ENCODE measurements around the gene TTC1.
"Not testable (repeated sequence)": the region's sequence is repeated elsewhere in the genome, so short reads cannot be mapped to it uniquely, and the experiment has no call there.

TTC1 gene

DNA sequence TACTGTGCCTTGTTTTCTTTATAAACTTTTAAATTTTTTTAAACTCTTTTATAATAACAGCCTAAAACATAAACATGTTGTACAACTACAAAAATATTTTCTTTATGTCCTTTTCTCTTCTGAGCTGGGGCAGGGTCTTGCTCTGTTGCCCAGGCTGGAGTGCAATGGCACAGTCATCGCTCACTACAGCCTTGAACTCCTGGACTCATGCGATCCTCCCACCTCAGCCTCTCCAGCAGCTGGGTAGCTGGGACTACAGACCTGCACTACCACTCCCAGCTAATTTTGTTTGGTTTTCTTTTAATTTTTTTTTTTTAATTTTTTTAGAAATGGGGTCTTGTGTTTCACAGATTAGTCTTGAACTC lies 31.5 kb downstream of the TTC1 start:
- no peak for DNase-seq (ENCODE audit: low read depth in 2 of 2)

DNA sequence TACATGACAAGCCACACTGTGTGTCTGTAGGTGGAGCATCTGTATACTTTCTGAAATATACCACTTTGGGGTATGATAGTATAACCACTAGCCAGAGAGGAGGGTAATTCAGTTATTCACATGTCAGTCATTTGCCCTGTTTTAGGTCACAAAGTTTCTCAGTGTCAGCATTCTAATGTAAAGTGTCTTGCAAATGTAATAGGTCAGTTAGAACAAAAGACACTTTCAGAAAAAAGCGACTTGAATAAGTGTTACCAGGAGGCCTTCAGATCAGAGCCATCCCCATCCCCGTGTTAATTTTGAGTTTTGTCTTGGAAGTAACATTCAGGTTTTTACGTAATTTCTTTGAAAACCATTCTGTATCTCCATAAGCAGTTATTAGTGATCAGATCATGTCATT lies 33.7 kb downstream of the TTC1 start:
- DNase-seq (ENCODE audit: low read depth in 2 of 2): no peak

DNA sequence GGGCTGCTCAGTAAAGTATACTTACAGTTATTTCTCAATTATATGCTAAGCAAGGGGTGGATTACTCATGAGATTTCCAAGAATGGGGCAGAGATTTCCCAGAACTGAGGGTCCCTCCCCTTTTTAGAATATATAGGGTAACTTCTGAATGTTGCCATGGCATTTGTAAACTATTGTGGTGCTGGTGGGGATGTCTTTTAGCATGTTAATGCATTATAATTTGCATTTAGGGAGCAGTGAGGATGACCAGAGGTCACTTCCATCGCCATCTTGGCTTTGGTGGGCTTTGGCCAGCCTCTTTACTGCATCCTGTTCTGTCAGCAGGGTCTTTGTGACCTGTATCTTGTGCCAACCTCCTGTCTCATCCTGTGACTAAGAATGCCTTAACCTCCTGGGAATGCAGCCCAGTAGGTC lies 35.5 kb downstream of the TTC1 start:
- no peak for DNase-seq (ENCODE audit: low read depth in 2 of 2)

DNA sequence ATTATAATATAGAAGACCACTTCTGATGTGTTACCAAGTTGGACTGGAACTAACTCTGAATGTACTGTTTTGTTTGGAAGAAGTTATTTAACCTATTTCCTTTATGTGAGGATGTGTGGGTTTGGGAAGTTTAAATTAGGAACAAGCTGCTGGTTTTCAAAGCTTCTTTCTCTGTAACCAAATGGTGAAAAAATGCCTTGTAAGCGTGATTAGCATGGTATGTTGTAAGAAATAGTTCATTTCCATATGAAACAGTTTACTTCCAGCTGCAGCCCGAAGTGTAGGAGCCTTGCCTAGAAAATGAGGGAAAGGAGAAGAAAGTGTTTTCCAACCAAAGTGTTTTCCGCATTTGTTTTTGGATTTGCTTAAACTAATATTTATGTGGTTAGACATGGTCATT lies 36.0 kb downstream of the TTC1 start:
- DNase-seq (ENCODE audit: low read depth in 2 of 2): peak; percentile 20 to 23

DNA sequence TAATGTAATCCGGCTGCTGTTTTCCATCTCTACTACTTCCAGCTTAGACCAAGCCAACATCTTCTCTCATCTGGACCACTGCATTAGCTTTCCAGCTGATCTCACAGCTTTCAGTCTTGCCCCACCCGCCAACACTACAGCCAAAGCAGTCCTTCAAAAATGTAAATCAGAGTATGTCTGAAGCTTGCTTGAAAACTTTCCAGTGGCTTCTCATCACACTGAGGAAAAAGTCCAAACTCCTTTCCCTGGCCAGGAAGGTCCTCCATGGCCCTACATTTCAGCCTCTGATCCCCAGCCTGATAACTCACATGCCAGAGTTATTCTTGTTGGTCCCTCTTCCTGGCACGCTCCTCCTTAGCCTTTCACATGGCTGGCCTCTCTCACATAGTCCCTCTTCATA lies 38.5 kb downstream of the TTC1 start:
- DNase-seq (ENCODE audit: low read depth in 2 of 2): no peak

DNA sequence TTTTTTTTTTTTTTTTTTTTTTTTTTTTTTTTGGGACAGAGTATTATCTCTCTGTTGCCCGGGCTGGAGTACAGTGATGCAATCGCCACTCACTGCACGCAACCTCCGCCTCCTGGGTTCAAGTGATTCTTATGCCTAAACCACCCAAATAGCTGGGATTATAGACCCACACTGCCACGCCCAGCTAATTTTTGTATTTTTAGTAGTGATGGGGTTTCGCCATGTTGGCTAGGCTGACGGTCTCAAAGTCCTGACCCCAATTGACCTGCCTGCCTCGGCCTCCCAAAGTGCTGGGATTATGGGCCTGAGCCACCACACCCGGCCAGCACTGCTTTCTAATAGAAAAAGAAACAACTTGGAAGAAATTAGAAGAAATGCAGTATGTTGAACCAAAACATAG lies 39.2 kb downstream of the TTC1 start:
- DNase-seq (ENCODE audit: low read depth in 2 of 2): no peak

DNA sequence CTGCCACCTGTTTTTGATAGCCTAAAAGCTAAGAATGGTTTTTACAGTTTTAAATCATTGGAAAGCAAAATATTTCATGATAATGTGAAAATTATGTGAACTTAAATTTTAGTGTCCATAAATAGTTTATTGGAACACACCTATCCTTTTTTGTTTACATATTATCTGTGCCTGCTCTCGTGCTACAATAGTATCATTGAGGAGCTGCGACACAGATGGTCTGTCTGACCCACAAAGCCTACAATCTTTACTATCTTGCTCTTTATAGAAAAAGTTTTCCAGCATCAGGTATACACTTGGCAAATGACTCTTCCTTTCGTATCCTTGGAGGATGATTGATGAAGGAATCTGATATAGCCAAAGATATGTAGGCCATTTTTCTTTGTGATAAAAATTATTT lies 40.2 kb downstream of the TTC1 start:
- no peak for DNase-seq (ENCODE audit: low read depth in 2 of 2)

DNA sequence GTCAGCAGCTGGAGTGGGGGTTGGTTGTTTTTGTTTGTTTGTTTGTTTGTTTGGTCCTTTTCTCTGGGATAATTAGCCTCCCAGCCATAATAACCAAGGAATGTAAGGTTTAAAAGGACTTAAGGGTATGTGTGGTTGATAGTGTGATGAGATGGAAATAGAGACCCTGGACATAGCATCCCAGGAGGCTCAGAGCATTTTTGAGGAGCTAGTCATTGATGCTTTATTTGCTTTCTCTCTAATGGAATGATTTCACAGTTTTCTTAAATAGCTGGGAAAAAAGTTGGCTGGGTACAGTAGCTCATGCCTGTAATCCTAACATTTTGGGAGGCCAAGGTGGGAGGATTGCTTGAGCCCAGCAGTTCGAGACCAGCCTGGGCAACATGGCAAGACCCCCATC lies 45.1 kb downstream of the TTC1 start:
- DNase-seq (ENCODE audit: low read depth in 2 of 2): peak; percentile 19 to 20

DNA sequence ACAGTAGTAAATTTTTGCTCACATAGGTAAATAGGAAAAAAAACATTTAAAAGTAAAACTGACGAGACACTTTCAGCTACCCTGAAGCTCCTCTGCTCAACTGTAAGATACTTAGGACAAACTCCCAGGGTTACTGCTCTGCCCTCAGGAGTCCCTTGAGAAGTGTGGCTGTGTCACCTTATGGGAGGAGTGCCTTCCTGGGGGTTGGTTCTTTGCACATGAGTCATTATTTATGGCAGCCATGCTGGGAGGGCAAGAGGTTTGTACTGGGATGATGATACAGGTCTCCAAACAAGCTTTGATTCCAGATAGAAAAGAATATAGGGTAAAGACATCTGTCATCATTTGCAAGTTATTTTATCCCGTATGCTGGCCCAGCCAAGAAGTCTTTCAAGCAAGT lies 45.9 kb downstream of the TTC1 start:
- DNase-seq (ENCODE audit: low read depth in 2 of 2): no peak

DNA sequence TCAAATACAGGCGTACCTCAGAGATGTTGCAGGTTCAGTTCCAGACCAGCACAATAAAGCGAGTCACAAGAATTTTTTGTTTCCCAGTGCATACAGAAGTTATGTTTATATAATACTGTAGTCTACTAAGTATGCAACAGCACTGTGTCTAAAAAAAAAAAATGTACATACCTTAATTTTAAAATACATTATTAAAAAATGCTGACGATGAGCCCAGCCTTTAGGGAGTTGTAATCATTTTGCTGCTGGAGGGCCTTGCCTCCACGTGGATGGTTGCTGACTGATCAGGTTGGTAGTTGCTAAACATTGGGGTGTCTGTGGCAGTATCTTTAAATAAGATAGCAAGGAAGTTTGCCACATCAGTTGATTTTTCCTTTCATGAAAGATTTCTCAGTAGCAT lies 48.3 kb downstream of the TTC1 start:
- no peak for DNase-seq (ENCODE audit: low read depth in 2 of 2)

DNA sequence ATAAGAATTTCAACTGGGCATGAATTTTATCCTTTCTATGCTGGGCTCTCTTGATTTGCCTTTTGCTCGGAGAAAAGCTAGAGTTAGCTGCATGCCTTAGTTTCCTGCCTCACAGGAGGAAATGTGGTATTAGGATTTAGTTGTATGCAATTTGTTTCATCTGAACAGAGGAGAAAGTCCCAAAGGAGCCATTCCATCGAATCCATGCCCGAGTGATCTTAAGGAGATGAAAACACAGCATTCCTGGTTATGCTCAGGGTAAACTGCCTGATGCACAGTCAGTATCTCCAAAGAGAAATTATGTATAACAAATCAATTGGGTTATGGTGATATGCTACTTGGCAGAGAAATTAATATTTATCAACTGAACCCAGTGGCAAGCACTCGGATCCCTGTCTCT lies 51.1 kb downstream of the TTC1 start:
- no peak for DNase-seq (ENCODE audit: low read depth in 2 of 2)

DNA sequence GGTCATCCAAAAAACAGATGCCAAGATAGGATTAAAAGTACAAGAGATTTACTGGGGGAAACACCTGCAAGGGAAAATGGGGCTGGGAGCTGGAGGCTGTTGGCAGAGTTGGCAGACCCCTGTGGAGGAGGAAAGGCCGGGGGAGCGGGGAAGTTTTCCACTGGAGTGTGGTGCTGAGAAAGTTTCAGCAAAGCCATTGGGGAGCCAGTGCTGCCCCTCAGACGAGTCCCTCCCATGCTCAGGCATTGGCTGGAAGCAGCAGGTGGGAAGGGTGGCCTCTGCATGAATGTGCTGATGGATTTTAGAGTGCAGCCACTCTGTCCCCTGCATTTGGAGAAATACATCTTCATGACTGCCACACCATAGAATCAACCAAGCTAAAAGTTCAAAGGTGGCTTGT lies 52.8 kb downstream of the TTC1 start:
- DNase-seq (ENCODE audit: low read depth in 2 of 2): no peak

DNA sequence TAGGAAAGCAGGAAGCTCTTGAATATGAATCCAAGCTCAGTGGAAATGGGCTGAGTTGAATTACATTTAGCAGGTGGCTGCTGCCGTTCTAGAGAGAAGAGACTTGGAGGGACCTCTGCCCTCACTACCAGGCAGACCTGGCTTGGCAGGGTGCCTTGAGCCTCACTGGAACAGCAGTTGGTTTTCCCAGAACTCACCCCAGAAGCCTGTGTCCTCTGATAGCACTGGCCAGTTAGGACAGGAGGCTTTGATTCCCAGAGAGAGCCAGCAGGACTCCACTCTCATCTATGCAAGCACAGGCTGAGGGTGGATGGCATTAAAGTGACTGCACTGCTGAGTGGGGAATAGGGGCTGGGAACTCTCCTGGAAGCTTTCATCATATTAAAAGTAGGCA lies 55.5 kb downstream of the TTC1 start:
- no peak for DNase-seq (ENCODE audit: low read depth in 2 of 2)

DNA sequence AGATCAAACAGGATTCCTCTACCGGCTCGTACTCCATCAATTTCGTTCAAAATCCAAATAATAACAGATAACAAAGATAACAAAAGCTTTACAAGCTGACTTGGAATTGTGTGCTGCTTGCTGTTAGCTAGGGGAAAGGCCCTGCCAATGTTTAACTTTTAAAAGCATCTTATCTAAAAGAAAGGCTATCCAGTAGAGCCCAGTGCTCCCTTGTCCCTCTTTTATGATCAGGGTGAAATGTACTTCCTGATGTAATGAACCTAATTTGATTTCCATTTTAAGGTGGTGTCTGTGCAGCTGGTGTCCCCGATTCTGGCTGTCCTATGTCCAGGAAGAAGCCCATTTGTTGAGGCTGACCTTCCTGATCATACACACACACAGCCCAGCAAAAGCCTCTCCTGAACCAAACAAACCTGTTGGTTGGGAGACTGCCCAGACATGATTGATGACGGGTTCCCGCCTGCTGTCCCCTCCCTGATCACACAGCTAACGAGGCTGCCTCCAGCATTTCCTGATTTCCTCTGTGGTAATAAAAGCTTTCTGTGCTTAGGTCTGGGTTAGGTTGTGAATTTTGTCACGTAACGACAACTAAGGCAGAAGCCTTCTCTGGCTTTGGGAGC lies 56.2 kb downstream of the TTC1 start:
- no peak for DNase-seq (ENCODE audit: low read depth in 2 of 2)

DNA sequence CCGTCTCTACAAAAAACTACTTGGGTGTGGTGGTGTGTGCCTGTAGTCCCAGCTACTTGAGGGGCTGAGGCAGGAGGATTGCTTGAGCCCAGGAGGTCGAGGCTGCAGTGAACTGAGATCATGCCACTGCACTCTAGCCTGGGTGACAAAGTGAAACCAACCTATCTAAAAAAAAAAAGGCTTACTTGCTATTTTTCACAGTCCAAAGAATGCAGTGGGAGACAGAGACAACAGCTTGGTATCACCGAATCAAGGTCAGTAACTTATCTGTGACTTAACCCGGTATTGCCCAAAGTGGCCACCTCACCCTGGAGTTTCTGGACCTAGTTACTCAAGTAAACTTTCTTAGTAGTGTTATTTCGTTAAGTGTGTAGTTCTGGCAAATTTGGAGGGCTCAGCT lies 60.2 kb downstream of the TTC1 start:
- DNase-seq (ENCODE audit: low read depth in 2 of 2): not testable (repeated sequence)

DNA sequence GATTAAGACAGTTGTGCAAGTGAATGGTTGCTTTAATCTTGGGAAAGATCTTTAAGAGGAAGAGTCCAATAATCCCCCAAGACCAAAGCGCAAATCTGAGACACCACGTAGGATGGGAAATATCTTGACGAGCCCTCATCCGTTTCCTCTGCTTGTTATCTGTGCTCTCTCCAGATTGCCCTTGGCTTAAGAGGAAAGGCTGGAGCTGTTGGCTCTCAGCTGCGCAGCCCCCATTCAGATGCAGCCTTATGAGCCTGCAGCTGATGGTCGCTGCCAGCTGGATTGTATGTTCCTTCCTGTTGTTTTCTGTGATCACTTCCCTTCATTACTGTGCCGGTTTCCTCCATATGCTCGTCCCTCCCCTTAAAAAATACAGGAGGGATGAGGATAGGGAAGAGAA lies 62.6 kb downstream of the TTC1 start:
- DNase-seq (ENCODE audit: low read depth in 2 of 2): no peak

DNA sequence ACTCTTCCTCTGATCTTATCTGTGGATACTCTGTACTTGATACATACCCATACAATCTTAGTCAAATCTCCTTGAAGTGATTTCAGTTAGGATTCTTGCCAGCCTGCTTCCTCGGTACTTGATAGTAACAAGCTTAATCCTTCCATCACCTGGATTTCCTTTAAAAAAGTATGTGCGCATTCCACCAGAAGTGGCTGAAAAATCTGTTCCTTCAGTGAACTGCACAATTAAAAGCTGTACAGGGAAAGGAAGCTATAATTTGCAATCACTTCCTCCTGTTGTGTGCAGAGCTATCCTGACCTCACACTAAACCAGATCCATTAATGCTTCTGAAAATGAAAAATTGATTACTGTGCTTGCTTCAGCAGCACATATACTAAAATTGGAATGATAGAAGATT lies 63.0 kb downstream of the TTC1 start:
- no peak for DNase-seq (ENCODE audit: low read depth in 2 of 2)

DNA sequence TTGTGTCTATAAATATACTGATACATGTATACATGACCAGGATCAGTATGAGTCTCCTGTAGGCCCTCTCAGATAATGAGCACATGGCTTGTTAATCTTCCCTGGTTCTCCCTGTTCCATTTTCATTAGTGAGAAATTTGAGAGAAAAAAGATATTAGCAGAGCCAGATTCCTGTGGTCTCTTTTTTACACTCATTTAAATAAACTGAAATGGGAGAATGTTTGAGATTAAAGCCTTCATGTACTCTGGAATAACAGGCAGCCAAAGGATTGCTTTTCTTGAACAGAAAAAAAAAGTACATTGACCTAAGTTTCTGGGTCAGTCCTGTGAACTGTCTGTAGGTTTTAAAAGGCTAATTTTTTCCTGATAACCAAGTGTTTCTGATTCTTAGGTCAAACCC lies 66.1 kb downstream of the TTC1 start:
- DNase-seq (ENCODE audit: low read depth in 2 of 2): no peak

DNA sequence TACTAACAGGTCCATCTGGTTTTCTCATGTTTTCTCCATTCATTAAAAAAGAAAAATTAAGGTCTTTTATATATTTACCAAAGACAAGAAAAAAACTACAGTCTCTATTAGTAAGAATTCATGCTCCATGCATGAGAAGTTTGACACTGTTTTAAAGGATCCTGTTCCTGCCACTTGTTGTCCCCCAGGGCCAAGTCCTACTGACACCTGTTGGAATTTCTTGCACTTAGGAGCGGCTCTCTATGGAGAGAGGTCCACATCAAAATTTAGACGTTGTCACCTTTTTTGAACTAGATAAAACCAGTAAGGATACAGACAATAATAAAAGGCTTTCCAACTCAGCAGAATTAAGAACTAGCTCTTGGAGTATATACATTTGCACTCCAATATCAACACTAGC lies 68.1 kb downstream of the TTC1 start:
- no peak for DNase-seq (ENCODE audit: low read depth in 2 of 2)

DNA sequence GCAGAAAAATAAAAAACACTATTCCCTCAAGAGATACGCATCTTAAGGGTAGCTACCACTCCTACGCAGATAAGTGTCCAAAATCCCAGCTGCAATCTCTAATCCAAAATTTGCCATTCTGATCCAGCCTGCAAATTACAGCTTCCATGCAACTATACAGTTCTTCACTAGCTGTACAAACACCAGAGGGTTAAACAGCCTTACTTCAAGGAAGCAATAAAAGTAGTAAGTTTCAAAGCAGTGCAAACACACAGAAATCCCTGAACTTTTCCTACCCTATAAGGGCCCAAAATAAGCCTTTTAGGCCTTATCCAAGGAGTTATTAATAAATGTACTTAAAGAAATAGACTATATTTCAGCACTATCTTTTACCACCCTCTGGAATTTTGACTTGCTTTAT lies 70.8 kb downstream of the TTC1 start:
- DNase-seq (ENCODE audit: low read depth in 2 of 2): no peak

DNA sequence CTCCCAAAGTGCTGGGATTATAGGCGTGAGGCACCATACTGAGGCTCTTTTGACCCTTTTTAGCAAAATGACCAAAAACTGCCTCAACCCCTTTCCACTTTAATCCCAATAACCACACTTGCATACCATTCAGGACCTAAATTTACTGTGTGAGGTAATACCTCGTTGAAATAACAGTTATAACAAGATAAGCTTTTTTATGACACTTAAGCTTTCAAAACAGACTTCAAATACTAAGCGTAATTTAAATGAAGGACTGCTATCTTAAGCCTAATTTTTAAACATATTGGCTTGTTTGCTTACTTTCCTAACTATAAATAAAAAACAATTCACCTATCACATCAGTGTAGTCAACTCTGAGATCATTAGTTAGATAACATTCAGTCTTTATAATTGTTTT lies 72.6 kb downstream of the TTC1 start:
- no peak for DNase-seq (ENCODE audit: low read depth in 2 of 2)

DNA sequence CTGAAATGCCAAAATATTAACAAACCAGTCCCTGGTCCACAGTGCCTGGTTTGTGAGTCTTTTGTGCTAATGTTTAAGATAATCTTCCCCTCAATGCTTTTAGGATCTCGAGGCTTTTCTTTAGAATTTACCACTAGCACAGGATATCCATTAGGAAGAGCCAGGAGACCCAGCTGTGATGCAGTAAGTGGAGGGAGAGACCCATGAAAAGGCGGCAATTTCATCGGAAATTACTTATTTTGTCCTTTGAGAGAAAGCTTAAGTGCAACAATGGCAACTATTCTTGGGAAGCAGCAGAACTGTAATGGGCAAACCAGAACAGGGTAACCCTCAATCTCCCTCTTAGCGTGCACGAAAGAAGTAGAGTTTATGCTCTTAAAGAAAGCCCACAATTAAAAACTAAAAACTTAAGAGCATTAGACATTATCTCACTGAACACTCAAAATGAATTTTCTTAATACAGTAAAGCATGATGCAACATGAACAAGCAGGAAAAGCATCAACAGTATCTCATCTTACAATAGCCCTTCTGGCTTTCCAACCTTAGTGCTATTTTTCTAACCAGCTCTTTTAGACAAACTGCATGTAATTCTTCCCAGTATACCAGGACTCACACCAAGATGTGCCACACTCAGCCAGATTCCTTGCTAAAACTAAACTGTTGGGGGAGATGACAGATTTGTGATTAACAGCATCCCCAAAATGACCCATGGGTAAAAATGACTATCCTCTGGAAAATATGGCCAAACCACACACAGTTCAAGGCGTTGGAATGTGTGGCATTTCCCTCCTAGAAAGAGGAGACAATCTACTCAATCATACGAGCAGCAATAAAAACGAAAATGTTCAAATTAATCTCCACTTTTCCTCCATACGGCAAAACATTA lies 73.9 kb downstream of the TTC1 start:
- peak; percentile 81 to 83 for DNase-seq (ENCODE audit: low read depth in 2 of 2)

DNA sequence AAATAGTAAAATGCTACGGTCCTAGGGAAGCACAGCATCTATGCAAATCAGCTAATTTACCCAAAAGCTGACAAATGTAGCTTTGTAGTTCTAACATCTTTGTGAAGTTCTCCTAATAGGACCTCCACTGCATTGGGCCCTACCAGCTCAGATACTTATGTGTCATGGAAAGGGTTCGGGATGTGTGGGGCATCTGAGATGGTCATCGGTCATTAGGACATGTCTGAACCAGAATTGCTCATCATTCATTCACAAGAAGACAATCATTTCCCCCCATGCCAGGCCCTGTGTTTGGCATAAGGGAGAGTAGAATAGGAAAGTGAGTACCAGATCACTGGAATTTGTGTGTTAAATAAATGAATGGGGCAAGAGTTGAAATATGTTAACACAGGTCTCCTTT lies 74.6 kb downstream of the TTC1 start:
- DNase-seq (ENCODE audit: low read depth in 2 of 2): no peak

DNA sequence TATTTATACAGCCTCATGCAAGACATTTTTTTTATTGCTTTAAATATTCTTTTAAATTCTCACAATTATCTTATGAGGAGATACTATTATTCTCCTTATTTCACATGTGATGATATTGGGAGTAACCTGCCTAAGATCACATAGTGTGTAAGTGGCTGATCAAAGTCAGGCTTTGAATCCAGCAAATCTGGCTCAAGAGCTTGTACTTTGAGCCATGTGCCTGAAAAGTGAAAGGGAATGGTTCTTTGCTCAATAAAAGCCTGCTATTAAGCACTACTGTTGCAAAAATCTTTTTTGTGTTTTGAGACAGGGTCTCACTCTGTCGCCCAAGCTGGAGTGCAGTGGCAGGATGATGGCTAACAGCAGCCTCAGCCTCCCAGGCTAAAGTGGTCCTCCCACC lies 75.2 kb downstream of the TTC1 start:
- DNase-seq (ENCODE audit: low read depth in 2 of 2): no peak

Measured in fibroblast of skin of left biceps (primary cell).